EH (cell line): ENCODE data around the gene PKD1L1.
A peak's percentile ranks its signal among the peaks of the same experiment; 100 is the strongest.

Source experiments
- DNase-seq: peaks from one replicate; pipeline ENCODE4 v3.0.0-alpha.2; 2015; ENCODE audit warnings: low read depth

Gene PKD1L1

GRCh38 chr7:47902013-47902412 is 46.3 kb downstream of the PKD1L1 start:
- no peak for DNase-seq

- DNase-seq = peak; percentile 70
Measured at GRCh38 chr7:47901542-47901941, 46.7 kb downstream of the PKD1L1 start.

- DNase-seq = no peak
Measured at GRCh38 chr7:47897831-47898230, 50.4 kb downstream of the PKD1L1 start.

- no peak for DNase-seq
Measured at GRCh38 chr7:47896809-47897423, 51.4 kb downstream of the PKD1L1 start.

GRCh38 chr7:47895026-47895425 is 53.2 kb downstream of the PKD1L1 start:
- no peak for DNase-seq

GRCh38 chr7:47893721-47894365 is 54.4 kb downstream of the PKD1L1 start:
- DNase-seq = no peak

- no peak for DNase-seq
Measured at GRCh38 chr7:47893238-47893637, 55.0 kb downstream of the PKD1L1 start.

- DNase-seq = no peak
Measured at GRCh38 chr7:47890606-47891005, 57.7 kb downstream of the PKD1L1 start.

GRCh38 chr7:47890125-47890524 is 58.1 kb downstream of the PKD1L1 start:
- DNase-seq = no peak

- DNase-seq = no peak
Measured at GRCh38 chr7:47889723-47890122, 58.5 kb downstream of the PKD1L1 start.

GRCh38 chr7:47888371-47889265 is 59.6 kb downstream of the PKD1L1 start:
- no peak for DNase-seq

- no peak for DNase-seq
Measured at GRCh38 chr7:47887016-47887640, 61.1 kb downstream of the PKD1L1 start.

- no peak for DNase-seq
Measured at GRCh38 chr7:47885987-47886811, 62.1 kb downstream of the PKD1L1 start.

- DNase-seq = no peak
Measured at GRCh38 chr7:47885309-47885986, 62.8 kb downstream of the PKD1L1 start.

GRCh38 chr7:47884675-47885074 is 63.6 kb downstream of the PKD1L1 start:
- no peak for DNase-seq

- no peak for DNase-seq
Measured at GRCh38 chr7:47882635-47883034, 65.6 kb downstream of the PKD1L1 start.

- no peak for DNase-seq
Measured at GRCh38 chr7:47881256-47881655, 67.0 kb downstream of the PKD1L1 start.

- no peak for DNase-seq
Measured at GRCh38 chr7:47878662-47879061, 69.6 kb downstream of the PKD1L1 start.

GRCh38 chr7:47877336-47877735 is 70.9 kb downstream of the PKD1L1 start:
- no peak for DNase-seq

- DNase-seq = no peak
Measured at GRCh38 chr7:47875998-47876744, 72.1 kb downstream of the PKD1L1 start.
